ENCODE results near the gene PHC2.

DNA sequence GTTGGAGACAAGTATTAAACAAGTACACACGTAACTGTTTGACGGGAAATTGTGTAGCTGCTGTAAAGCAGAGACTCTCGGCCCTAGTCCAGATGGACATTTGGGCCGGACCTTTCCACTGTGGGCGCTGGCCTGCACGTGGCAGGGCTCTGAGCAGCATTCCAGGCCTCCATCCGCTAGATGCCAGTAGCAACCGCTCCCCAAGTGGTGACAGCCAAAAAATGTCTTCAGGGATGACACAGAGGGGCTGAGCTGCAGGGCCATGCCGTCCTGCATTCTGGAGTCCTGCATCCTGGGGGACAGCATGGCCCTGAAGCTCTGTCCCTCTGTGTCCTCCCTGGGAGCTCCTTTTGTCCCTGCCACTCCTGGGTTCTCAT, 134.8 kb downstream of the PHC2 start:
- no peak for TF ChIP-seq CTCF (conservative IDR thresholded peaks at IDR 0.05)
- no peak for TF ChIP-seq ZFX (IDR thresholded peaks at IDR 0.05)
